ENCODE results near the gene SFXN2.
"Not testable (repeated sequence)": the region's sequence is repeated elsewhere in the genome, so short reads cannot be mapped to it uniquely, and the experiment has no call there.

Gene SFXN2

GRCh38 chr10:102681696-102682095 is 32.7 kb upstream of the SFXN2 start:
- no peak for DNase-seq (ENCODE audit: low read depth)

GRCh38 chr10:102682416-102682815 is 32.0 kb upstream of the SFXN2 start:
- DNase-seq (ENCODE audit: low read depth): no peak

GRCh38 chr10:102682981-102683380 is 31.5 kb upstream of the SFXN2 start:
- no peak for DNase-seq (ENCODE audit: low read depth)

GRCh38 chr10:102683736-102684135 is 30.7 kb upstream of the SFXN2 start:
- no peak for DNase-seq (ENCODE audit: low read depth)

GRCh38 chr10:102691285-102692066 is 23.0 kb upstream of the SFXN2 start:
- DNase-seq (ENCODE audit: low read depth): no peak

GRCh38 chr10:102695401-102695800 is 19.0 kb upstream of the SFXN2 start:
- DNase-seq (ENCODE audit: low read depth): not testable (repeated sequence)

- no peak for DNase-seq (ENCODE audit: low read depth)
These were observed 17.7 kb upstream of the SFXN2 start for GRCh38 chr10:102696736-102697135.

- no peak for DNase-seq (ENCODE audit: low read depth)
These were observed 15.5 kb upstream of the SFXN2 start for GRCh38 chr10:102698894-102699293.

- no peak for DNase-seq (ENCODE audit: low read depth)
These were observed 13.2 kb upstream of the SFXN2 start for GRCh38 chr10:102701272-102701671.

GRCh38 chr10:102701796-102702195 is 12.6 kb upstream of the SFXN2 start:
- no peak for DNase-seq (ENCODE audit: low read depth)

GRCh38 chr10:102702742-102703141 is 11.7 kb upstream of the SFXN2 start:
- DNase-seq (ENCODE audit: low read depth): no peak

GRCh38 chr10:102704915-102705314 is 9.5 kb upstream of the SFXN2 start:
- DNase-seq (ENCODE audit: low read depth): no peak

GRCh38 chr10:102705531-102705930 is 8.9 kb upstream of the SFXN2 start:
- DNase-seq (ENCODE audit: low read depth): no peak

GRCh38 chr10:102710609-102711008 is 3.8 kb upstream of the SFXN2 start:
- DNase-seq (ENCODE audit: low read depth): no peak

- no peak for DNase-seq (ENCODE audit: low read depth)
These were observed 2.3 kb upstream of the SFXN2 start for GRCh38 chr10:102712089-102712488.

- DNase-seq (ENCODE audit: low read depth): no peak
These were observed 1.4 kb upstream of the SFXN2 start for GRCh38 chr10:102712843-102713538.

- DNase-seq (ENCODE audit: low read depth): peak; percentile 49
These were observed 960 bp upstream of the SFXN2 start for GRCh38 chr10:102713539-102713813.

GRCh38 chr10:102713814-102714620 is 419 bp upstream of the SFXN2 start, which contains the start of gene ARL3:
Gene ARL3 (minus strand): TSS chr10:102714397. CDS start chr10:102714275, 122 bp downstream.
- peak; percentile 90 for DNase-seq (ENCODE audit: low read depth)

- no peak for DNase-seq (ENCODE audit: low read depth)
These were observed 1.4 kb downstream of the SFXN2 start for GRCh38 chr10:102715880-102716279.

GRCh38 chr10:102716900-102717565 is 2.6 kb downstream of the SFXN2 start:
- DNase-seq (ENCODE audit: low read depth): not testable (repeated sequence)

- DNase-seq (ENCODE audit: low read depth): no peak
These were observed 3.8 kb downstream of the SFXN2 start for GRCh38 chr10:102718220-102718619.

GRCh38 chr10:102720337-102720736 is 5.9 kb downstream of the SFXN2 start:
- DNase-seq (ENCODE audit: low read depth): no peak

Data from activated T-cell treated with anti-CD3 and anti-CD28 coated beads for 1 hour (primary cell).